SH-SY5Y (cell line): ENCODE results near the gene SPA17.

Experiments
- GATA2 ChIP-seq: IDR thresholded peaks from 2 replicates; pipeline ENCODE4 v1.6.1; 2011; ENCODE audit warnings: mild to moderate bottlenecking, low read depth, low read length
- GATA3 ChIP-seq: IDR thresholded peaks from 2 replicates; pipeline ENCODE4 v1.6.1; 2011; ENCODE audit warnings: low read depth, mild to moderate bottlenecking, low read length, moderate library complexity

The SPA17 gene

GRCh38 chr11:124728134-124728533, 54.4 kb downstream of the SPA17 start:
- TF ChIP-seq GATA2: no peak
- TF ChIP-seq GATA3: no peak

- TF ChIP-seq GATA2 (no peak), GATA3 (no peak)
Measured at GRCh38 chr11:124729571-124729970, 55.9 kb downstream of the SPA17 start.

GRCh38 chr11:124732230-124732629, 58.5 kb downstream of the SPA17 start:
- no peak for TF ChIP-seq GATA2
- no peak for TF ChIP-seq GATA3

GRCh38 chr11:124736736-124737135, 63.0 kb downstream of the SPA17 start:
- no peak for TF ChIP-seq GATA3
- TF ChIP-seq GATA2: no peak

- TF ChIP-seq GATA3: no peak
- TF ChIP-seq GATA2: no peak
Measured at GRCh38 chr11:124737638-124738305, 64.1 kb downstream of the SPA17 start.

- no peak for TF ChIP-seq GATA2
- no peak for TF ChIP-seq GATA3
Measured at GRCh38 chr11:124738713-124739478, 65.2 kb downstream of the SPA17 start.

- no peak for TF ChIP-seq GATA3
Measured at GRCh38 chr11:124739479-124740276, 66.0 kb downstream of the SPA17 start, which contains the start of gene NRGN. TSS of gene NRGN (plus strand) at chr11:124739942. CDS start at chr11:124740085, 143 bp downstream.

- TF ChIP-seq GATA2: no peak
- TF ChIP-seq GATA3: no peak
Measured at GRCh38 chr11:124740277-124740882, 66.7 kb downstream of the SPA17 start.

GRCh38 chr11:124742555-124742954, 68.9 kb downstream of the SPA17 start:
- TF ChIP-seq GATA3 (no peak), GATA2 (no peak)

GRCh38 chr11:124743050-124743449, 69.3 kb downstream of the SPA17 start:
- TF ChIP-seq GATA2 (no peak), GATA3 (no peak)

- no peak for TF ChIP-seq GATA2
- no peak for TF ChIP-seq GATA3
Measured at GRCh38 chr11:124745270-124745834, 71.6 kb downstream of the SPA17 start.

GRCh38 chr11:124745835-124746620, 72.3 kb downstream of the SPA17 start:
- no peak for TF ChIP-seq GATA3

- TF ChIP-seq GATA3 (no peak), GATA2 (no peak)
Measured at GRCh38 chr11:124746621-124747243, 73.0 kb downstream of the SPA17 start.
